DND-41 (cell line): Measurements from ENCODE around the gene RAD51B.

ENCODE experiments used
- ATAC-seq: fragments of 200-7000 bp; cut with Tn5 transposase; 3 replicates; pipeline ENCODE4 v1.9.1; 2021; ENCODE audit warnings: low read depth; ENCODE audit not compliant: insufficient read depth
- DNase-seq: peaks from one replicate; pipeline ENCODE4 v3.0.0-alpha.2; 2020
- H2AFZ ChIP-seq: 2 replicates; pipeline ENCODE4 v1.6.0; 2012; ENCODE audit warnings: low read depth, low read length
- H3K27ac ChIP-seq: 2 replicates; pipeline ENCODE4 v1.5.1; 2012; ENCODE audit warnings: low read length, inconsistent platforms
- H3K27me3 ChIP-seq: fragments of 200-600 bp; sonication (generic); 2 replicates; pipeline ENCODE4 v1.6.0; 2012; ENCODE audit warnings: low read length, mild to moderate bottlenecking, inconsistent platforms; ENCODE audit not compliant: insufficient read depth, poor library complexity
- H3K36me3 ChIP-seq: 2 replicates; pipeline ENCODE4 v1.5.1; 2012; ENCODE audit warnings: low read length, inconsistent platforms; ENCODE audit not compliant: insufficient read depth
- H3K4me1 ChIP-seq: 2 replicates; pipeline ENCODE4 v1.5.1; 2012; ENCODE audit warnings: mild to moderate bottlenecking, low read length; ENCODE audit not compliant: insufficient read depth
- H3K4me2 ChIP-seq: 2 replicates; pipeline ENCODE4 v1.6.0; 2012; ENCODE audit warnings: mild to moderate bottlenecking, moderate library complexity, low read length, inconsistent platforms; ENCODE audit not compliant: insufficient read depth
- H3K4me3 ChIP-seq, 2 experiments: fragments of 200-600 bp in 1 of 2; shearing (Covaris generic) in 1 of 2; 2 replicates each; pipeline ENCODE4 v1.5.1; 2012 to 2016; ENCODE audit warnings: inconsistent platforms in 2 of 2, low read length in 2 of 2, mild to moderate bottlenecking in 2 of 2, low read depth in 1 of 2, moderate library complexity in 1 of 2
- H3K79me2 ChIP-seq: 2 replicates; pipeline ENCODE4 v1.6.0; 2012; ENCODE audit warnings: low read length, inconsistent platforms; ENCODE audit not compliant: insufficient read depth
- H3K9ac ChIP-seq: 2 replicates; pipeline ENCODE4 v1.6.0; 2012; ENCODE audit warnings: low read depth, mild to moderate bottlenecking, inconsistent platforms, low read length, moderate library complexity
- H3K9me3 ChIP-seq: 2 replicates; pipeline ENCODE4 v1.5.1; 2012; ENCODE audit warnings: low read length, moderate library complexity, mild to moderate bottlenecking, inconsistent platforms; ENCODE audit not compliant: insufficient read depth, severe bottlenecking
- H4K20me1 ChIP-seq: 2 replicates; pipeline ENCODE4 v1.6.0; 2012; ENCODE audit warnings: low read length; ENCODE audit not compliant: insufficient read depth
- CTCF ChIP-seq: IDR thresholded peaks from 2 replicates; pipeline ENCODE4 v1.5.1; 2012; ENCODE audit warnings: borderline replicate concordance, low read length, moderate library complexity, mild to moderate bottlenecking; ENCODE audit not compliant: poor library complexity, severe bottlenecking; ENCODE audit errors: extremely low read depth
- EZH2 ChIP-seq: IDR thresholded peaks from 3 replicates; pipeline ENCODE4 v1.6.1; 2012; ENCODE audit warnings: borderline replicate concordance, low read depth, mild to moderate bottlenecking, moderate library complexity, low read length, inconsistent platforms; ENCODE audit not compliant: severe bottlenecking

Gene RAD51B

GRCh38 chr14:68314642-68315041 is 495.1 kb downstream of the RAD51B start:
- no peaks in the 10 kb centered on the region for H3K9me3 ChIP-seq
- no peaks in the 10 kb centered on the region for H3K36me3 ChIP-seq
- ATAC-seq: no peak
- DNase-seq: no peak
- H3K4me1 ChIP-seq: no peaks in the 10 kb centered on the region
- H3K27ac ChIP-seq: no peak overlapping the region
- no peak overlapping the region for H2AFZ ChIP-seq
- no peak overlapping the region for H3K4me2 ChIP-seq
- H4K20me1 ChIP-seq: no peaks in the 10 kb centered on the region
- no peaks in the 10 kb centered on the region for H3K27me3 ChIP-seq
- no peak overlapping the region for H3K4me3 ChIP-seq
- no peak overlapping the region for H3K9ac ChIP-seq
- H3K79me2 ChIP-seq: no peaks in the 10 kb centered on the region
- TF ChIP-seq EZH2: no peak
- TF ChIP-seq CTCF: no peak

- H3K4me2 ChIP-seq: no peak overlapping the region
- TF ChIP-seq CTCF (no peak), EZH2 (no peak)
- H4K20me1 ChIP-seq: no peaks in the 10 kb centered on the region
- DNase-seq (no peak), ATAC-seq (no peak)
- no peaks in the 10 kb centered on the region for H3K79me2 ChIP-seq
- H3K4me3 ChIP-seq: no peak overlapping the region
- H3K36me3 ChIP-seq: no peaks in the 10 kb centered on the region
- H3K9me3 ChIP-seq: no peaks in the 10 kb centered on the region
- no peak overlapping the region for H3K27ac ChIP-seq
- no peak overlapping the region for H3K9ac ChIP-seq
- no peaks in the 10 kb centered on the region for H3K27me3 ChIP-seq
- no peaks in the 10 kb centered on the region for H3K4me1 ChIP-seq
- H2AFZ ChIP-seq: no peak overlapping the region
Observed at GRCh38 chr14:68315081-68315480, 495.5 kb downstream of the RAD51B start.

- Histone ChIP-seq H3K27me3 (no peaks in the 10 kb centered on the region), H3K4me1 (no peaks in the 10 kb centered on the region), H3K27ac (no peak overlapping the region), H3K9me3 (no peaks in the 10 kb centered on the region), H3K4me3 (no peak overlapping the region), H3K79me2 (no peaks in the 10 kb centered on the region), H3K4me2 (no peak overlapping the region), H3K9ac (no peak overlapping the region), H2AFZ (no peak overlapping the region), H3K36me3 (no peaks in the 10 kb centered on the region), H4K20me1 (no peaks in the 10 kb centered on the region)
- no peak for ATAC-seq
- TF ChIP-seq CTCF (no peak), EZH2 (no peak)
- no peak for DNase-seq
Observed at GRCh38 chr14:68316078-68316868, 496.7 kb downstream of the RAD51B start.
